WTC11 (cell line): Measurements from ENCODE around the gene INHBC. TPM values are rescaled to one million over a fixed set of nuclear protein-coding genes. Genes with fewer than 3 reads are reported as not detected.

Source experiments
- ATAC-seq: fragments of 200-7000 bp; cut with Tn5 transposase; 2 replicates; pipeline ENCODE4 v1.10.0; 2021; ENCODE audit warnings: mild to moderate bottlenecking, moderate library complexity
- CTCF ChIA-PET: fragments of 300-600 bp; sonication (Branson Sonifier 250); formaldehyde crosslinking; loops from one replicate; lab custom pipeline; 2021; ENCODE audit warnings: antibody characterized with exemption; lab: Charles Lee
- POLR2A ChIA-PET: fragments of 350-600 bp; sonication (Branson Sonifier 250); formaldehyde crosslinking; loops from one replicate; lab custom pipeline; 2021; ENCODE audit warnings: antibody characterized with exemption; lab: Charles Lee
- DNase-seq: peaks from one replicate; pipeline ENCODE4 v3.0.0; 2021; ENCODE audit warnings: low spot score
- H3K27ac Mint-ChIP-seq: 2 replicates; pipeline ENCODE4 v1.8.0; 2021; ENCODE audit warnings: mixed read lengths
- H3K27me3 Mint-ChIP-seq: 2 replicates; pipeline ENCODE4 v1.8.0; 2021; ENCODE audit warnings: low read depth, mild to moderate bottlenecking, moderate library complexity, mixed read lengths
- H3K36me3 Mint-ChIP-seq: 2 replicates; pipeline ENCODE4 v1.8.0; 2021; ENCODE audit warnings: mixed read lengths
- H3K4me1 Mint-ChIP-seq: 2 replicates; pipeline ENCODE4 v1.8.0; 2022; ENCODE audit warnings: mixed read lengths
- H3K4me3 Mint-ChIP-seq: 2 replicates; pipeline ENCODE4 v1.8.0; 2021; ENCODE audit warnings: mild to moderate bottlenecking, moderate library complexity, mixed read lengths
- H3K9me3 Mint-ChIP-seq: 2 replicates; pipeline ENCODE4 v1.8.0; 2021; ENCODE audit warnings: mixed read lengths
- CREB1 ChIP-seq: sonication (generic); formaldehyde crosslinking; IDR thresholded peaks from 2 replicates; pipeline ENCODE4 v1.8.0; 2023; ENCODE audit warnings: mild to moderate bottlenecking, missing genetic modification reagents
- CREM ChIP-seq: sonication (generic); formaldehyde crosslinking; IDR thresholded peaks from 2 replicates; pipeline ENCODE4 v1.8.1; 2022; ENCODE audit warnings: mild to moderate bottlenecking, missing genetic modification reagents, moderate library complexity
- CTCF ChIP-seq: fragments of 200-600 bp; IDR thresholded peaks from 2 replicates; pipeline ENCODE4 v1.8.0; 2022; ENCODE audit warnings: antibody characterized with exemption
- ELF4 ChIP-seq: sonication (generic); formaldehyde crosslinking; IDR thresholded peaks from 2 replicates; pipeline ENCODE4 v1.8.1; 2022; ENCODE audit warnings: low read depth, mild to moderate bottlenecking, moderate library complexity, missing genetic modification reagents
- ETV6 ChIP-seq: sonication (generic); formaldehyde crosslinking; IDR thresholded peaks from 2 replicates; pipeline ENCODE4 v1.8.1; 2022; ENCODE audit warnings: mild to moderate bottlenecking, missing genetic modification reagents
- GABPB1 ChIP-seq: sonication (generic); formaldehyde crosslinking; IDR thresholded peaks from 2 replicates; pipeline ENCODE4 v1.8.1; 2023; ENCODE audit warnings: mild to moderate bottlenecking, missing genetic modification reagents
- GRHL2 ChIP-seq: fragments of 250-450 bp; sonication (Bioruptor Pico); IDR thresholded peaks from 2 replicates; pipeline ENCODE4 v1.8.0; 2022; ENCODE audit warnings: mild to moderate bottlenecking, moderate library complexity; ENCODE audit not compliant: insufficient replicate concordance, severe bottlenecking
- MXD4 ChIP-seq: fragments of 250-450 bp; sonication (Bioruptor Pico); IDR thresholded peaks from 2 replicates; pipeline ENCODE4 v1.8.0; 2021; ENCODE audit warnings: mild to moderate bottlenecking, moderate library complexity, borderline replicate concordance
- NFATC4 ChIP-seq: fragments of 250-450 bp; sonication (Bioruptor Pico); IDR thresholded peaks from 2 replicates; pipeline ENCODE4 v1.9.0; 2021; ENCODE audit warnings: mild to moderate bottlenecking
- USF2 ChIP-seq: sonication (generic); formaldehyde crosslinking; IDR thresholded peaks from 2 replicates; pipeline ENCODE4 v1.8.1; 2023; ENCODE audit warnings: mild to moderate bottlenecking, missing genetic modification reagents, moderate library complexity
- ZNF532 ChIP-seq: fragments of 250-450 bp; sonication (Bioruptor Pico); IDR thresholded peaks from 2 replicates; pipeline ENCODE4 v1.9.0; 2021; ENCODE audit warnings: mild to moderate bottlenecking, borderline replicate concordance
- total RNA-seq: library from RNA; stranded (reverse); gene quantifications from 3 replicates; pipeline ENCODE4 v1.2.3, GENCODE V29; 2021
- TF ChIP-seq, protein P1 (sequence below): sonication (generic); formaldehyde crosslinking; IDR thresholded peaks from 2 replicates; pipeline ENCODE4 v1.8.0; 2023; ENCODE audit warnings: missing genetic modification reagents, mild to moderate bottlenecking, borderline replicate concordance
- TF ChIP-seq, protein P2 (sequence below): sonication (generic); formaldehyde crosslinking; IDR thresholded peaks from 2 replicates; pipeline ENCODE4 v1.8.0; 2022; ENCODE audit warnings: mild to moderate bottlenecking, missing genetic modification reagents
- TF ChIP-seq, protein P3 (sequence below): sonication (generic); formaldehyde crosslinking; conservative IDR thresholded peaks from 2 replicates; pipeline ENCODE4 v1.8.1; 2022; ENCODE audit warnings: mild to moderate bottlenecking, missing genetic modification reagents
- TF ChIP-seq, protein P4 (sequence below): sonication (generic); formaldehyde crosslinking; IDR thresholded peaks from 2 replicates; pipeline ENCODE4 v1.8.0; 2022; ENCODE audit warnings: mild to moderate bottlenecking, missing genetic modification reagents

Gene INHBC
- total RNA-seq, 1 experiment from 2014 or later: 0.20 TPM

GRCh38 chr12:57497223-57498131 is 62.9 kb downstream of the INHBC start:
- Mint-ChIP-seq H3K27me3 (no peaks in the 10 kb centered on the region), H3K36me3 (peaks cover 85% of the 10 kb centered on the region), H3K27ac (peak overlapping the region; percentile 44), H3K9me3 (peaks cover 11% of the 10 kb centered on the region), H3K4me3 (no peak overlapping the region)
- CTCF ChIA-PET: interaction anchor here (0.7 to 1.0 kb wide), 2 partner anchors 15 to 39 kb away, joined by 4 to 5 read pairs; no protein-coding TSS in a partner anchor
- ATAC-seq (peak; percentile 31), DNase-seq (no peak)
- TF ChIP-seq ETV6 (CRISPR knock-in tag) (no peak), CREB1 (no peak), ELF4 (no peak), NFATC4 (0 out of 2 replicates have a peak, but pooled peaks have one; percentile 13), USF2 (CRISPR knock-in tag) (no peak)
- TF ChIP-seq, protein P1, sequence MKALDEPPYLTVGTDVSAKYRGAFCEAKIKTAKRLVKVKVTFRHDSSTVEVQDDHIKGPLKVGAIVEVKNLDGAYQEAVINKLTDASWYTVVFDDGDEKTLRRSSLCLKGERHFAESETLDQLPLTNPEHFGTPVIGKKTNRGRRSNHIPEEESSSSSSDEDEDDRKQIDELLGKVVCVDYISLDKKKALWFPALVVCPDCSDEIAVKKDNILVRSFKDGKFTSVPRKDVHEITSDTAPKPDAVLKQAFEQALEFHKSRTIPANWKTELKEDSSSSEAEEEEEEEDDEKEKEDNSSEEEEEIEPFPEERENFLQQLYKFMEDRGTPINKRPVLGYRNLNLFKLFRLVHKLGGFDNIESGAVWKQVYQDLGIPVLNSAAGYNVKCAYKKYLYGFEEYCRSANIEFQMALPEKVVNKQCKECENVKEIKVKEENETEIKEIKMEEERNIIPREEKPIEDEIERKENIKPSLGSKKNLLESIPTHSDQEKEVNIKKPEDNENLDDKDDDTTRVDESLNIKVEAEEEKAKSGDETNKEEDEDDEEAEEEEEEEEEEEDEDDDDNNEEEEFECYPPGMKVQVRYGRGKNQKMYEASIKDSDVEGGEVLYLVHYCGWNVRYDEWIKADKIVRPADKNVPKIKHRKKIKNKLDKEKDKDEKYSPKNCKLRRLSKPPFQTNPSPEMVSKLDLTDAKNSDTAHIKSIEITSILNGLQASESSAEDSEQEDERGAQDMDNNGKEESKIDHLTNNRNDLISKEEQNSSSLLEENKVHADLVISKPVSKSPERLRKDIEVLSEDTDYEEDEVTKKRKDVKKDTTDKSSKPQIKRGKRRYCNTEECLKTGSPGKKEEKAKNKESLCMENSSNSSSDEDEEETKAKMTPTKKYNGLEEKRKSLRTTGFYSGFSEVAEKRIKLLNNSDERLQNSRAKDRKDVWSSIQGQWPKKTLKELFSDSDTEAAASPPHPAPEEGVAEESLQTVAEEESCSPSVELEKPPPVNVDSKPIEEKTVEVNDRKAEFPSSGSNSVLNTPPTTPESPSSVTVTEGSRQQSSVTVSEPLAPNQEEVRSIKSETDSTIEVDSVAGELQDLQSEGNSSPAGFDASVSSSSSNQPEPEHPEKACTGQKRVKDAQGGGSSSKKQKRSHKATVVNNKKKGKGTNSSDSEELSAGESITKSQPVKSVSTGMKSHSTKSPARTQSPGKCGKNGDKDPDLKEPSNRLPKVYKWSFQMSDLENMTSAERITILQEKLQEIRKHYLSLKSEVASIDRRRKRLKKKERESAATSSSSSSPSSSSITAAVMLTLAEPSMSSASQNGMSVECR: 0 out of 2 replicates have a peak, but pooled peaks have one; percentile 19
- TF ChIP-seq, protein P2, sequence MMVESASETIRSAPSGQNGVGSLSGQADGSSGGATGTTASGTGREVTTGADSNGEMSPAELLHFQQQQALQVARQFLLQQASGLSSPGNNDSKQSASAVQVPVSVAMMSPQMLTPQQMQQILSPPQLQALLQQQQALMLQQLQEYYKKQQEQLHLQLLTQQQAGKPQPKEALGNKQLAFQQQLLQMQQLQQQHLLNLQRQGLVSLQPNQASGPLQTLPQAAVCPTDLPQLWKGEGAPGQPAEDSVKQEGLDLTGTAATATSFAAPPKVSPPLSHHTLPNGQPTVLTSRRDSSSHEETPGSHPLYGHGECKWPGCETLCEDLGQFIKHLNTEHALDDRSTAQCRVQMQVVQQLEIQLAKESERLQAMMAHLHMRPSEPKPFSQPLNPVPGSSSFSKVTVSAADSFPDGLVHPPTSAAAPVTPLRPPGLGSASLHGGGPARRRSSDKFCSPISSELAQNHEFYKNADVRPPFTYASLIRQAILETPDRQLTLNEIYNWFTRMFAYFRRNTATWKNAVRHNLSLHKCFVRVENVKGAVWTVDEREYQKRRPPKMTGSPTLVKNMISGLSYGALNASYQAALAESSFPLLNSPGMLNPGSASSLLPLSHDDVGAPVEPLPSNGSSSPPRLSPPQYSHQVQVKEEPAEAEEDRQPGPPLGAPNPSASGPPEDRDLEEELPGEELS (CRISPR knock-in tag): no peak
- TF ChIP-seq, all 79 proteins: peak for 2
- POLR2A ChIA-PET: no interaction called here
- no peaks in the 10 kb centered on the region for H3K4me1 Mint-ChIP-seq

GRCh38 chr12:57498132-57498502 is 63.5 kb downstream of the INHBC start:
- DNase-seq: peak; percentile 55
- POLR2A ChIA-PET: no interaction called here
- TF ChIP-seq GRHL2 (CRISPR knock-in tag): no peak
- TF ChIP-seq CTCF: peak; percentile 16; the same call in 1 of the 2 replicates
- Mint-ChIP-seq H3K9me3 (peaks cover 5% of the 10 kb centered on the region; the same call in 1 of the 2 replicates), H3K4me1 (no peaks in the 10 kb centered on the region), H3K4me3 (no peak overlapping the region), H3K36me3 (peaks cover 84% of the 10 kb centered on the region), H3K27ac (no peak overlapping the region), H3K27me3 (no peaks in the 10 kb centered on the region)
- CTCF ChIA-PET: interaction anchor here (0.7 to 1.0 kb wide), 2 partner anchors 14 to 40 kb away, joined by 4 to 5 read pairs; no protein-coding TSS in a partner anchor
- peak; percentile 90 for ATAC-seq

- Mint-ChIP-seq H3K36me3 (peaks cover 89% of the 10 kb centered on the region), H3K4me1 (no peaks in the 10 kb centered on the region), H3K27ac (no peak overlapping the region), H3K27me3 (no peaks in the 10 kb centered on the region), H3K9me3 (peaks cover 5% of the 10 kb centered on the region; the same call in 1 of the 2 replicates), H3K4me3 (no peak overlapping the region)
- ATAC-seq (no peak), DNase-seq (no peak)
- POLR2A ChIA-PET: no interaction called here
- CTCF ChIA-PET: interaction anchor here (1.0 kb wide), 1 partner anchor 14 kb away, joined by 5 read pairs; no protein-coding TSS in a partner anchor
- TF ChIP-seq, protein P3, sequence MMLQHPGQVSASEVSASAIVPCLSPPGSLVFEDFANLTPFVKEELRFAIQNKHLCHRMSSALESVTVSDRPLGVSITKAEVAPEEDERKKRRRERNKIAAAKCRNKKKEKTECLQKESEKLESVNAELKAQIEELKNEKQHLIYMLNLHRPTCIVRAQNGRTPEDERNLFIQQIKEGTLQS (CRISPR knock-in tag): no peak
- no peak for TF ChIP-seq MXD4 (CRISPR knock-in tag)
- TF ChIP-seq, protein P4, sequence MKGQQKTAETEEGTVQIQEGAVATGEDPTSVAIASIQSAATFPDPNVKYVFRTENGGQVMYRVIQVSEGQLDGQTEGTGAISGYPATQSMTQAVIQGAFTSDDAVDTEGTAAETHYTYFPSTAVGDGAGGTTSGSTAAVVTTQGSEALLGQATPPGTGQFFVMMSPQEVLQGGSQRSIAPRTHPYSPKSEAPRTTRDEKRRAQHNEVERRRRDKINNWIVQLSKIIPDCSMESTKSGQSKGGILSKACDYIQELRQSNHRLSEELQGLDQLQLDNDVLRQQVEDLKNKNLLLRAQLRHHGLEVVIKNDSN: no peak
- no peak for TF ChIP-seq ZNF532 (CRISPR knock-in tag)
- no peak for TF ChIP-seq CREM (CRISPR knock-in tag)
- TF ChIP-seq GABPB1 (CRISPR knock-in tag): no peak
- no peak for TF ChIP-seq ETV6 (CRISPR knock-in tag)
Measured at GRCh38 chr12:57498571-57498970, 64.0 kb downstream of the INHBC start.
